H1 (cell line): ENCODE data around the gene PPP2R3B. TPM values are rescaled to one million over a fixed set of nuclear protein-coding genes. Genes with fewer than 3 reads are reported as not detected.

Source experiments
- ASH2L ChIP-seq: fragments of 200-600, 300-600 bp; sonication (generic); IDR thresholded peaks from one replicate; pipeline ENCODE4 v1.7.1; 2017; ENCODE audit warnings: low read length
- CBX8 ChIP-seq: fragments of 300-800, 300-1000 bp; sonication (generic); IDR thresholded peaks from 2 replicates; pipeline ENCODE4 v1.7.1; 2016; ENCODE audit warnings: low read depth, low read length, borderline replicate concordance
- CHD2 ChIP-seq: IDR thresholded peaks from 2 replicates; pipeline ENCODE4 v1.6.1; 2012; ENCODE audit warnings: low read length, improper control_type of control experiment
- JUND ChIP-seq: IDR thresholded peaks from 2 replicates; pipeline ENCODE4 v1.6.1; 2011; ENCODE audit warnings: mild to moderate bottlenecking, improper control_type of control experiment, low read length
- RAD21 ChIP-seq, 2 experiments: IDR thresholded peaks in 1 of 2; conservative IDR thresholded peaks in 1 of 2; 2 replicates each; pipeline ENCODE4 v1.6.1; 2011; ENCODE audit warnings: low read depth in 2 of 2, low read length in 2 of 2, improper control_type of control experiment in 1 of 2, inconsistent platforms in 1 of 2, mild to moderate bottlenecking in 1 of 2, moderate library complexity in 1 of 2
- polyA plus RNA-seq, 7 experiments: library from polyadenylated mRNA; depleted of rRNA in 3 of 7; stranded (reverse) in 5 of 7; unstranded in 2 of 7; fragments of >200 nt in 5 of 7; fragments of 200-250 nt in 2 of 7; gene quantifications; 1 replicate in 5 of 7; 2 replicates in 1 of 7; 4 replicates in 1 of 7; pipeline versions ENCODE4 v1.2.1 to v1.2.3, GENCODE V29; 2011 to 2013; ENCODE audit warnings: missing spikeins in 2 of 7, mixed read lengths in 2 of 7
- total RNA-seq: library from RNA; stranded (reverse); fragmentation: NEBNext Ultra II Directional; extraction: Animal tissue kit (Norgen Biotek cat#: 25700); gene quantifications from 2 replicates; pipeline ENCODE4 v1.2.1, GENCODE V29; 2021

The PPP2R3B gene
- total and polyA plus RNA-seq, 2 of the 8 experiments (the other 6 are each of a cell fraction or from before 2014, with no cell fraction given), result 47.6 to 86.7 TPM

- TF ChIP-seq CHD2 (no peak), ASH2L (no peak), JUND (no peak), CBX8 (no peak), RAD21 (IDR thresholded peaks at IDR 0.05 in 1 of 2, conservative IDR thresholded peaks at IDR 0.05 in 1 of 2; ENCODE audit: low read depth in 2 of 2, low read length in 2 of 2) (no peak)
Observed at GRCh38 chrX:374596-374995, 12.1 kb downstream of the PPP2R3B start (continued).
